ENCODE measurements around the gene DNAH14.

DNA sequence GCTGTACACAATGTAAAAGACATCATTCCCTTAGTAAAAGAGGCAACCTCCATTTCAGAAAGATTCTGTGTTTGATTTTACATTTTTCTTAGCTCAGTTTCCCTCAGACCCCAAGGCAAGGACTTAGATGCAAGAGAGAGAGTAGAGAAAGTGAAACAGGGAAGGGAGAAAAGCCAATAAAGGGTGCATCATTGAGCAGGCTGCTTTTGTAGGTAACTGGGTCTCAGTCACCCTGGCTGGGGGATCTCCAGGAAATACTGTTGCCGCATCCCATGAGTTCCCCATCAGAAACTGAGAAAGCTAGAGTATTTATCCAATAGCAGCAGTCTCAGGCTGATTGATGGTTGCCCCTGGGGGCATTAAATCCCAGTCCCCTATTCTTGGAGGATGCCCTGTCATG is 23.1 kb upstream of the DNAH14 start:
- TF ChIP-seq TAF1 (IDR thresholded peaks at IDR 0.05; ENCODE audit: low read depth, low read length), result no peak
- TF ChIP-seq POLR2A (IDR thresholded peaks at IDR 0.05; ENCODE audit: low read depth, low read length), result no peak
- no peak for TF ChIP-seq POU2F2 (IDR thresholded peaks at IDR 0.05; ENCODE audit: low read depth, low read length)
- no peak for TF ChIP-seq POLR2AphosphoS5 (IDR thresholded peaks at IDR 0.05; ENCODE audit: low read depth, low read length)
- no peak for TF ChIP-seq PAX5 (IDR thresholded peaks at IDR 0.05; ENCODE audit: insufficient read depth, low read length, severe bottlenecking)
- no peak for TF ChIP-seq SPI1 (IDR thresholded peaks at IDR 0.05; ENCODE audit: low read depth, low read length)
